NCI-H1092 treated with DMSO at 0.1 percent for 48 hours (cell line): ENCODE data around the gene LRIG2.
"Not testable (repeated sequence)": the region's sequence is repeated elsewhere in the genome, so short reads cannot be mapped to it uniquely, and the experiment has no call there.

Experiments
- DNase-seq: peaks from one replicate; lab custom pipeline; 2025; lab: John Stamatoyannopoulos, UW

Gene LRIG2

GRCh38 chr1:113058941-113059706 lies 13.9 kb upstream of the LRIG2 start:
- DNase-seq = peak; percentile 52

GRCh38 chr1:113063456-113063855 lies 9.5 kb upstream of the LRIG2 start:
- not testable (repeated sequence) for DNase-seq

- no peak for DNase-seq
Measured at GRCh38 chr1:113072141-113072756, 749 bp upstream of the LRIG2 start.

- DNase-seq = no peak
Measured at GRCh38 chr1:113073479-113073950, 517 bp downstream of the LRIG2 start.

GRCh38 chr1:113074237-113074636 lies 1.2 kb downstream of the LRIG2 start:
- no peak for DNase-seq

- not testable (repeated sequence) for DNase-seq
Measured at GRCh38 chr1:113077978-113078377, 5.0 kb downstream of the LRIG2 start.

GRCh38 chr1:113086541-113086940 lies 13.5 kb downstream of the LRIG2 start:
- no peak for DNase-seq

- DNase-seq = no peak
Measured at GRCh38 chr1:113088972-113089371, 16.0 kb downstream of the LRIG2 start.

- DNase-seq = no peak
Measured at GRCh38 chr1:113090051-113090450, 17.1 kb downstream of the LRIG2 start.

GRCh38 chr1:113091988-113092594 lies 19.1 kb downstream of the LRIG2 start:
- DNase-seq = no peak

- no peak for DNase-seq
Measured at GRCh38 chr1:113094506-113094905, 21.5 kb downstream of the LRIG2 start.

GRCh38 chr1:113095790-113096455 lies 22.9 kb downstream of the LRIG2 start:
- no peak for DNase-seq

GRCh38 chr1:113096493-113096892 lies 23.5 kb downstream of the LRIG2 start:
- DNase-seq = no peak

GRCh38 chr1:113101588-113101987 lies 28.6 kb downstream of the LRIG2 start:
- DNase-seq = no peak

- DNase-seq = no peak
Measured at GRCh38 chr1:113103048-113103447, 30.1 kb downstream of the LRIG2 start.

GRCh38 chr1:113103977-113104376 lies 31.0 kb downstream of the LRIG2 start:
- DNase-seq = no peak

GRCh38 chr1:113106910-113107309 lies 33.9 kb downstream of the LRIG2 start:
- DNase-seq = no peak

- DNase-seq = no peak
Measured at GRCh38 chr1:113109908-113110554, 37.0 kb downstream of the LRIG2 start.

- DNase-seq = no peak
Measured at GRCh38 chr1:113118266-113118665, 45.3 kb downstream of the LRIG2 start.

- DNase-seq = no peak
Measured at GRCh38 chr1:113123737-113124136, 50.7 kb downstream of the LRIG2 start.

GRCh38 chr1:113124366-113124765 lies 51.4 kb downstream of the LRIG2 start:
- DNase-seq = no peak

GRCh38 chr1:113125517-113125916 lies 52.5 kb downstream of the LRIG2 start:
- DNase-seq = no peak
